KBM-7 (cell line): ENCODE data around the gene CIITA.
A peak's percentile ranks its signal among the peaks of the same experiment; 100 is the strongest.

ENCODE experiments used
- DNase-seq: peaks from one replicate; pipeline ENCODE4 v3.0.0-alpha.2; 2015
- in situ Hi-C: fragments of 300-500 bp; cut with MboI; formaldehyde crosslinking; loops from 2 replicates; pipeline ENCODE4 v1.14.3; 2020; ENCODE audit warnings: low sequenced_read_pairs, low pct_unique_long_range_greater_than_20kb, mixed read lengths

CIITA gene

DNA sequence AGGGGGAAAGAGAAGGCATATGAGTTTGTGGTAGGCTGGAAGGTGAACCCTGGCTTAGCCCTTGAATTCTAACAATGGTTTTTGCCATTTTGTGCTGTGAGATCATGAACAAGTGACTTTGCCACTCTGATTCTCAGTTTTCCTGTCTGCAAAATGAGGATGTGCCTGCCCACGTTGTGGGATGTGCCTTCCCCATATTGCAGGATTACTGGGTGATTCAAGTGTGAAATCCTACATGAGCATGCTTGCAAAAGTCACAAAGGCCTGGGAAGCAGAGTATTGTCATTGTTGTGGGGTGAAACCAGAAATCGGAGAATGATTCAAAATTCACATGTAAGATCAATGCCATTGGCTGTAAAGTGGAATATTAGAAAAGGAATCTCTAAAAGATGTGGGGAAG, 29.8 kb upstream of the CIITA start:
- DNase-seq: peak; percentile 50
- in situ Hi-C loops: no loop called here

DNA sequence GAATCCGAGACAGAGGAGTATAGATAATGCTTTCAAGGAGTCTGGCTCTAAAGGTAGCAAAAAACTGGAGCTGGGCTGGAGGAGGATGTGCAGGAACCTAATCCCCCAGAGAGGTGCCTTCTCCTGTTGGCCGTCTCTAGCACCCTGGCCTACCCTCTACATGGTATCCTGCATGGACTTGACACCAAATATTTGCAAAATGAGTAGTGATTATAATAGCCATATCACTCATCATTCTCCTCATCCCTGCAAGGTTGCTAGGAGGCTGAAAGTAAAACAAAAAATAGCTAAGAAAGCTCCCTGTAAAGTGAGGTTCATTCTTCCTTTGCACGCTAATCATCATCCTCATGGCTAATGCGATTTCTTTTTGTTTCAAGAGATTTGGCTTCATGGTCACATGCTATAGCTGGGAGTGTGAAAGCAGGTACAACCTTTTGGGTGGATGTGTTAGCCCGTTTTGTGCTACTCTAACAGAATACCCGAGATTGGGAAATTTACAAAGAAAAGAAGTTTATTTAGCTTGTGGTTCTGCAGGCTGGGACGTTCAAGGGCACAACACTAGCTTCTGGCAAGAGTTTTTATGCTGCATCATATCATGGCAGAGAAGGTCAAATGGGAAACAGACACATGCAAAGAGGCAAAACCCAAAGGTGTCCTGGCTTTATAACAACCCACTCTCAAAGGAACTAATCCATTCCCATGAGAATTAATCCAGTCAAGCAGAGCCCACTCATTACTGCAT, 27.1 kb upstream of the CIITA start:
- DNase-seq: no peak
- in situ Hi-C loops: no loop called here

DNA sequence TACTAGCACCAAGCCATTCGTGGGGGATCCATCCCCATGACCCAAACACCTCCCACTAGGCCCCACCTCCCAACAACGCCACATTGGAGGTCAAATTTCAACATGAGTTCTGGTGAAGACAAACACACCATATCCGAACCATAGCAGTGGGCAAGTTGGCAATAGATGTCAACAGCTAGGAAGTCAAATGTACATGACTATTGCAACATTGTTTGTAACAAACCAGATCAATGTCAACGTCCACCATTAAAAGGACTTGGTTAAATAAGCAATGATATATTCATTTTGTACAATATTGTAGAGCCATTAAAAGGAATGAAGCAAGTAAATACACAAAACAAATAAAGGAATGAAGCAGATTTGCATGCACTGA, 26.5 kb upstream of the CIITA start:
- no peak for DNase-seq
- in situ Hi-C loops: no loop called here

DNA sequence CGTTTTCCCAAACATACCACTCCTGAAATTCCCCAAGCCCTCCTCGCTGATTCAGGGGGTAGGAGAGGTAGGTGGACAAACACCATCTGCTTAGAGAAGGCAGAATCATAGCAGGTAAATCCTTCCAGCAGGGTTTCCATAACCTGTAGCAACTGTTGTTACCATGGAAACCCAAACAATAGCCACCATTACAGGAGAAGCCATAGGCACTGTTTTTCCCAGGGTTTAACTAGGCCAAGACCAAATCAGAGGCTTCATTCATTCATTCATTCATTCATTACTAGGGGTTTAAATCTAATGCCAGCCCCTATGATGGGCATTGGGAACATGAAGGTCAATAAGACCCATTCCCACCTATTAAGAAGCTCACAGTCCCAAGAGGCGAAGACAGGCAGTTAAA, 25.5 kb upstream of the CIITA start:
- in situ Hi-C loops: no loop called here
- DNase-seq: no peak

DNA sequence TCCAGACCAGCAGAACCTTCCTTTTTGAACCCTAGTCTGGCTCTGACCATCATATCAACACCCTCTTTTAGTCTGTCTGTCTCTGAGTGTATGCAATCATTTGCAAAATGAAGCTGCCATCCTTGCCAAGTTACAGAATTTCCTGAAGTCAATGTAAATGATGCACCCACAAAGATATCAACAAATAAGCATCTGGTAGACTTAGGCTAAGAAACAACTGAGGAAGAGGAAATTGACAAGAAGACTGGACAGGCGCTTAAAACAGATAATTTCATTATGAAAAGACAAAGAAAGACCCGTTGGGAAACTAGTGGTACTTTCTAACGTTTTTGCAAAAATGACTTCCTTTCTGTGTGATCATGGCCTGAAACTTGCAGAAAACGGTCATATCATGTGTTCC, 24.7 kb upstream of the CIITA start:
- in situ Hi-C loops: no loop called here
- DNase-seq: no peak

GRCh38 chr16:10852948-10853347, 24.1 kb upstream of the CIITA start:
- DNase-seq: peak; percentile 37
- in situ Hi-C loops: no loop called here

GRCh38 chr16:10856042-10856441, 21.0 kb upstream of the CIITA start:
- in situ Hi-C loops: no loop called here
- no peak for DNase-seq

DNA sequence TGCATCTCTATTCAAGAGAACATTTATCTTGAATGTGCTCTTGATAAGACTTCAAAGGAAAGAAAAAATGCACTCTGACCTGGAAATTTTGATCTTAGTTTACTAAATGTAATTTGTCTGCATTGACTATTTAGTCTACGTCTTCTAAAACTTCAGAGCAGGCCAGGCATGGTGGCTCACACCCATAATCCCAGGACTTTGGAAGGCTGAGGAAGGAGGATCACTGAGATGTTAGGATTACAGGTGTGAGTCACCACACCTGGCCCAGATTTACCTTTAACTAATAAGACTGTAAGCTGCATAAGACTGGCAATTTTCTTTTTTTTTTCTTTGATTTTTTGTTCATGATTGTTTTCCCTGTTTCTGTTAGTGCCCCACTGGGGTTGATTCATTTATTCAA, 18.8 kb upstream of the CIITA start:
- in situ Hi-C loops: no loop called here
- DNase-seq: no peak

- in situ Hi-C loops: no loop called here
- no peak for DNase-seq
Observed at GRCh38 chr16:10859020-10859419, 18.0 kb upstream of the CIITA start.

GRCh38 chr16:10859658-10860057, 17.3 kb upstream of the CIITA start:
- in situ Hi-C loops: no loop called here
- no peak for DNase-seq

- in situ Hi-C loops: no loop called here
- peak; percentile 59 for DNase-seq
Observed at GRCh38 chr16:10862438-10862837, 14.6 kb upstream of the CIITA start.

DNA sequence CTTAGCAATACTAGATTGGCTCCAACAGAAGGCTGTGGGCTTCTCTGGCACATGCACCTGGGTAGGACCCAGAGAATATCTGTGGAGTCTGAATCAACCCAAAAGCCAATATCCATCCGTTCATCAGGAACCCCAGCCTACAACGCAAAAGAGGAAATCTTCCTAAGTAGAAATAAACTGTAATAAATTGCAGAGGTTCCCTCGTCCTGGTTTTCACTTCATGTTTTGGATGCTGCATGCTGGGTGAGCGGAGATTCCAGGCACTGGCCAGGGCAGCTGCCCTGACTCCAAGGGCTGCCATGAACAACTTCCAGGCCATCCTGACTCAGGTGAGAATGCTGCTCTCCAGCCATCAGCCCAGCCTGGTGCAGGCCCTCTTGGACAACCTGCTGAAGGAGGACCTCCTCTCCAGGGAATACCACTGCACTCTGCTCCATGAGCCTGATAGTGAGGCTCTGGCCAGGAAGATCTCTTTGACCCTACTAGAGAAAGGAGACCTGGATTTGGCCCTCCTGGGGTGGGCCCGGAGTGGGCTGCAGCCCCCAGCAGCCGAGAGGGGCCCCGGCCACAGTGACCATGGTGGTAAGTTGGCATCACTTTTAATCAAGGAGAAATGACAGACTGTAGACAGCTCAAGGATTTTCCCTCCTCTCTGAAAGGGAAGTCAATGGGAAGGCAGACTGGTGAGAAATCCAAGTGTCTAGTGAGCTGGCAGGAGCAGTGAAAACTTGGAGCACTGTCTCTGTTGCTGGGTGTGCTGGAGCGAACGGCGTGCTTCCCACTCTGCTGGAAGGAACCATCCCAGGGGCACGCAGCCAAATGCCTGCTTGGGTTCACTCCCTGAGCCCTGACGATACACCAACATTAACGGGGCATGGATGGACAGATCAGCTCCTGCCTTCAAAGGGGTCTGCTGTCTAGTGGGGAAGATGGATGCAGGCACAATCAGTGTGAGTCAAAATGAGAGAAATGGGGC, 10.7 kb upstream of the CIITA start:
- in situ Hi-C loops: no loop called here
- DNase-seq: no peak

DNA sequence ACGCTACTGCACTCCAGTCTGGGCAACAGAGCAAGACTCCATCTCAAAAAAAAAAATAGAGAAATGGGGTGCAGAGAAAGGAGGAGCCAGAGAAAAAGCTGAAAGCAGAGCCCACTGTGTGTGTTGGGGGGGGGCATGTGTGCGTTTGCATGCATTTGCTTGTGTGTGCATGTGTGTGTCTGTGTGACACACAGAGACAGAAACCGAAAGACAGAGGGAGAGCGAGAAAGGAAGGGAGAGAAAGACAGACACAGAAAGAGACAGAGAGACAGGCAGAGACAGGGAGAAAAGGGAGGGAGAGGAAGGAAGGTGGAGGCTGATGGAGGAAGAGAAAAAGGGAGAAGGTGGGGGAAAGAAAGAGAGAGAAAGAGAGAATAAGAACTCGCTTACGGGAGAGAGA, 9.8 kb upstream of the CIITA start:
- DNase-seq: no peak
- in situ Hi-C loops: no loop called here

GRCh38 chr16:10868104-10868595, 8.9 kb upstream of the CIITA start:
- in situ Hi-C loops: no loop called here
- no peak for DNase-seq

DNA sequence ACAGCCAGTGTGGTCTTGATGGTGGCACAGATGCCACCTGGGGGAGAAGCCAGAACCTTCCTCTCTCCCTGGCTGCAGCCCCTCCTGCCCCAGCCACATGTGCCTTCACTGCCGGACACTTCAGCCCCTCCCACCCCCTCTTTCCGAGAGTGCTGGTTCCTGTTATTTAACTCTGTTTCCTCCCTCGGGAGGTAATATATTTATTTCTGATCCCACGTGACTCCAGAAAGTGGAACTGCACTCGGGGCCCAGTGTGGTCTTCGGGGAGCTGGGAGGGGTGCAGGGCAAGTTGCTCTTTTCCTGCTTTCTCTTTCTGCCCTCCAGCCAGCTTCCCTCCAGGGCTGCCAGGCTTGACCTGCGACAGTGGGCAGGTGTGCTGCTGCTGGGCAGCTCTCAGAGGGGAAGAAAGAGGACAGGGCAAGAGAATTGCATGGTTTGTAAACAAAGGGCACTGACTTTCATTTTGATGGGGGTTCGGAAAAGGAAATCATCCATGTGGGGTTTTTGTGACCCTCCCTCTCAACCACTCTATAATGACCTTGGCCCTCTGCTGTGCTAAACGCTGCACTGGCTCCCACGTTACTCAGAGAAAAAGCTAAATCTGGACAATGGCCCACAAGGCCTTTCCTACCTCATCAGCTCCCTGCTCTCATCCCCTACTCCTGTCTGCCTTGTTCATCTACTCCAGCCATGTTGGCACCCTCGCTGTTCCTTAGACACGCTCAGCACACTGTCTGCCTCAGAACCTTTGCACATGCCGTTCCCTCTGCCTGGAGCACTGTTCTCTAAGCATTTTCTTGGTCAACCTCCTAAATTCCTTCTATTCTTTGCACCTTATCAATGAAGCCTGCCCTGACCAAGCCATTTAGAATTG, 8.2 kb upstream of the CIITA start:
- peak; percentile 91 for DNase-seq
- in situ Hi-C loops: no loop called here

DNA sequence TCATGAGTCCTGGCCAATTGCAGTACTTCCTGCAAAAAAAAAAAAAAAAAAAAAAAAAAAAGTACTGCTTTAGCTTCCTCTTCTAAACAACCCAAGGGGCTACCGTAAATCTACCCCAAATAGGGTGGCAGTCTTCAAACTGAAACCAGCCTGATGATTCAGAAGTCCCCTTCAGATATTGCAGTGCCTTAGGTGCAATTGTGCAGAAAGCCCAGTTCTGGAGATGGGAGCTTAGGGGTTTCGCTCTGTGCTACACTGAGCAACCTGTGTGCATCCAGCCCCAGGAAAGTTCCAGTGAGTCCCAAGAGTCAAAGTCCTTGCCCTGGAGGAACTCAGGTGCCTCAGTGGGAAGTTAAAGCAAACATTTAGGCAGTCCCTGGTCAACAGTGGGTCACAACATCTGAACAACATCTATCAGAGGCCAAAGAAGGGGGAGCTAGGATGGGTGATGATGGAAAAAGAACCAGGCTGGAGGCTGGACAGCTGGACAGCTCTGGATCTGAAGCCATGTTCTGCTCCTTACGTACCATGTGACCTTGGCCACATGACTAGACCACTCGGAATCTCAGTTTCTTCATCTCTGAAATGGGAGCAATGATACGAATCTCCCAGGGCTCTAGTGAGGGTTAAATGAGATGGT, 6.7 kb upstream of the CIITA start:
- in situ Hi-C loops: no loop called here
- DNase-seq: peak; percentile 45

- DNase-seq: no peak
- in situ Hi-C loops: no loop called here
Observed at GRCh38 chr16:10870808-10871156, 6.2 kb upstream of the CIITA start.

- in situ Hi-C loops: no loop called here
- peak; percentile 86 for DNase-seq
Observed at GRCh38 chr16:10871157-10871991, 5.6 kb upstream of the CIITA start.
